Measurements from ENCODE around the gene CRTC3.
"Not testable (repeated sequence)": the region's sequence is repeated elsewhere in the genome, so short reads cannot be mapped to it uniquely, and the experiment has no call there.

- not testable (repeated sequence) for TF ChIP-seq GABPA (IDR thresholded peaks at IDR 0.05 in 1 of 2, conservative IDR thresholded peaks at IDR 0.05 in 1 of 2); CTCF (IDR thresholded peaks at IDR 0.05; ENCODE audit: low read depth, low read length, missing input control); RXRA (IDR thresholded peaks at IDR 0.05); ZBTB33 (IDR thresholded peaks at IDR 0.05); SP1 (IDR thresholded peaks at IDR 0.05); ATF3 (IDR thresholded peaks at IDR 0.05); RAD21 (IDR thresholded peaks at IDR 0.05); MAX (IDR thresholded peaks at IDR 0.05)
Measured at GRCh38 chr15:90657520-90658172, 127.9 kb downstream of the CRTC3 start.
